Measurements from ENCODE around the gene CRY1.
"Not testable (repeated sequence)": the region's sequence is repeated elsewhere in the genome, so short reads cannot be mapped to it uniquely, and the experiment has no call there.

Gene CRY1

GRCh38 chr12:107081778-107082177, 11.6 kb downstream of the CRY1 start:
- DNase-seq (ENCODE audit: low read depth) = no peak
- no peak for TF ChIP-seq CTCF (conservative IDR thresholded peaks at IDR 0.05; ENCODE audit: control insufficient read depth, insufficient read depth, low read depth, low read length)
- no peak overlapping the region for H3K4me3 ChIP-seq (ENCODE audit: control insufficient read depth, low read depth, low read length)

GRCh38 chr12:107080299-107080698, 13.1 kb downstream of the CRY1 start:
- TF ChIP-seq CTCF (conservative IDR thresholded peaks at IDR 0.05; ENCODE audit: control insufficient read depth, insufficient read depth, low read depth, low read length) = no peak
- no peak overlapping the region for H3K4me3 ChIP-seq (ENCODE audit: control insufficient read depth, low read depth, low read length)
- no peak for DNase-seq (ENCODE audit: low read depth)

GRCh38 chr12:107079172-107080011, 14.0 kb downstream of the CRY1 start:
- peak; percentile 59 for TF ChIP-seq CTCF (conservative IDR thresholded peaks at IDR 0.05; ENCODE audit: control insufficient read depth, insufficient read depth, low read depth, low read length)
- no peak overlapping the region for H3K4me3 ChIP-seq (ENCODE audit: control insufficient read depth, low read depth, low read length)
- peak; percentile 64 for DNase-seq (ENCODE audit: low read depth)

GRCh38 chr12:107073266-107073665, 20.1 kb downstream of the CRY1 start:
- H3K4me3 ChIP-seq (ENCODE audit: control insufficient read depth, low read depth, low read length); DNase-seq (ENCODE audit: low read depth): not testable (repeated sequence)

- TF ChIP-seq CTCF (conservative IDR thresholded peaks at IDR 0.05; ENCODE audit: control insufficient read depth, insufficient read depth, low read depth, low read length) = no peak
- H3K4me3 ChIP-seq (ENCODE audit: control insufficient read depth, low read depth, low read length) = no peak overlapping the region
- no peak for DNase-seq (ENCODE audit: low read depth)
These were observed 26.7 kb downstream of the CRY1 start for GRCh38 chr12:107066691-107067090.

- no peak overlapping the region for H3K4me3 ChIP-seq (ENCODE audit: control insufficient read depth, low read depth, low read length)
- no peak for TF ChIP-seq CTCF (conservative IDR thresholded peaks at IDR 0.05; ENCODE audit: control insufficient read depth, insufficient read depth, low read depth, low read length)
- no peak for DNase-seq (ENCODE audit: low read depth)
These were observed 28.7 kb downstream of the CRY1 start for GRCh38 chr12:107064687-107065086.

GRCh38 chr12:107064243-107064642, 29.1 kb downstream of the CRY1 start:
- no peak for TF ChIP-seq CTCF (conservative IDR thresholded peaks at IDR 0.05; ENCODE audit: control insufficient read depth, insufficient read depth, low read depth, low read length)
- H3K4me3 ChIP-seq (ENCODE audit: control insufficient read depth, low read depth, low read length) = no peak overlapping the region
- no peak for DNase-seq (ENCODE audit: low read depth)

All from fibroblast of mammary gland (primary cell).